Activated CD8-positive, alpha-beta memory T cell treated with anti-CD3 and anti-CD28 coated beads for 24 hours (primary cell): ENCODE results near the gene PDPK1.
"Not testable (repeated sequence)": the region's sequence is repeated elsewhere in the genome, so short reads cannot be mapped to it uniquely, and the experiment has no call there.

Experiments
- DNase-seq: peaks from one replicate; pipeline ENCODE4 v3.0.0-alpha.2; 2020

The PDPK1 gene

GRCh38 chr16:2620870-2621269 lies 83.0 kb downstream of the PDPK1 start:
- not testable (repeated sequence) for DNase-seq

- DNase-seq, result not testable (repeated sequence)
These were observed 83.6 kb downstream of the PDPK1 start for GRCh38 chr16:2621395-2621794.

GRCh38 chr16:2627075-2627474 lies 89.3 kb downstream of the PDPK1 start:
- not testable (repeated sequence) for DNase-seq

GRCh38 chr16:2631203-2631602 lies 93.4 kb downstream of the PDPK1 start:
- not testable (repeated sequence) for DNase-seq

- DNase-seq, result not testable (repeated sequence)
These were observed 94.5 kb downstream of the PDPK1 start for GRCh38 chr16:2632291-2632690.

- DNase-seq, result peak; percentile 76
These were observed 101.4 kb downstream of the PDPK1 start for GRCh38 chr16:2639071-2639721.

- DNase-seq, result not testable (repeated sequence)
These were observed 101.9 kb downstream of the PDPK1 start for GRCh38 chr16:2639722-2640072.

GRCh38 chr16:2642561-2642960 lies 104.7 kb downstream of the PDPK1 start:
- not testable (repeated sequence) for DNase-seq

GRCh38 chr16:2644754-2645453 lies 107.1 kb downstream of the PDPK1 start:
- not testable (repeated sequence) for DNase-seq

GRCh38 chr16:2651268-2651871 lies 113.5 kb downstream of the PDPK1 start:
- not testable (repeated sequence) for DNase-seq
